22Rv1 (cell line): ENCODE data around the gene TRAPPC4.

ENCODE experiments used
- ZFX ChIP-seq: fragments of 450-650 bp; IDR thresholded peaks from 2 replicates; pipeline ENCODE4 v1.6.1; 2017; ENCODE audit warnings: antibody characterized with exemption, borderline replicate concordance
- TF ChIP-seq, protein P1 (sequence below): fragments of 450-650 bp; IDR thresholded peaks from 2 replicates; pipeline ENCODE4 v1.5.1; 2017; ENCODE audit warnings: mild to moderate bottlenecking

DNA sequence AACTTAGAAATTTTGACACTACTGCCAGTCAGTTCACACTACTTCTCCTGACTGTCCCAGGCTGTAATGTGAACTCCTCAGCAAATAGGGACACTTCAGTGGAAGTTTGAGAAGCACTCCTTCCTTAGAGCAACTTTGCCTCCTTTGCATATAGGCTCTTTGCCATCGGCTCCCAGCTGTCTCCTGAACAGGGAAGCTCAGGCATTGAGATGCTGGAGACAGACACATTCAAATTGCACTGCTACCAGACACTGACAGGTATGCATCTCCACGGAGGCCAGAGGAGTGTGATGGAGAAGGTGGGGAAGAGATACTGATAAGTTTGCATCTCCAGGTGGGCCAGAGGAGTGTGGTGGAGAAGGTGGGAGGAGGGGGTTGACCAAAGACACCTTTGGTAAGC, 1.4 kb downstream of the TRAPPC4 start:
- TF ChIP-seq, protein P1, sequence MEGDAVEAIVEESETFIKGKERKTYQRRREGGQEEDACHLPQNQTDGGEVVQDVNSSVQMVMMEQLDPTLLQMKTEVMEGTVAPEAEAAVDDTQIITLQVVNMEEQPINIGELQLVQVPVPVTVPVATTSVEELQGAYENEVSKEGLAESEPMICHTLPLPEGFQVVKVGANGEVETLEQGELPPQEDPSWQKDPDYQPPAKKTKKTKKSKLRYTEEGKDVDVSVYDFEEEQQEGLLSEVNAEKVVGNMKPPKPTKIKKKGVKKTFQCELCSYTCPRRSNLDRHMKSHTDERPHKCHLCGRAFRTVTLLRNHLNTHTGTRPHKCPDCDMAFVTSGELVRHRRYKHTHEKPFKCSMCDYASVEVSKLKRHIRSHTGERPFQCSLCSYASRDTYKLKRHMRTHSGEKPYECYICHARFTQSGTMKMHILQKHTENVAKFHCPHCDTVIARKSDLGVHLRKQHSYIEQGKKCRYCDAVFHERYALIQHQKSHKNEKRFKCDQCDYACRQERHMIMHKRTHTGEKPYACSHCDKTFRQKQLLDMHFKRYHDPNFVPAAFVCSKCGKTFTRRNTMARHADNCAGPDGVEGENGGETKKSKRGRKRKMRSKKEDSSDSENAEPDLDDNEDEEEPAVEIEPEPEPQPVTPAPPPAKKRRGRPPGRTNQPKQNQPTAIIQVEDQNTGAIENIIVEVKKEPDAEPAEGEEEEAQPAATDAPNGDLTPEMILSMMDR: no peak
- no peak for TF ChIP-seq ZFX
